GM20000 (cell line): ENCODE measurements around the gene MAP4.

Experiments used
- DNase-seq: peaks from one replicate; pipeline ENCODE4 v3.0.0; 2012; ENCODE audit warnings: low spot score
- TF ChIP-seq, protein P1 (sequence below): IDR thresholded peaks from 2 replicates; pipeline ENCODE4 v1.5.1; 2012; ENCODE audit warnings: mild to moderate bottlenecking, control low read depth; ENCODE audit errors: extremely low read depth, missing control alignments

Gene MAP4

DNA sequence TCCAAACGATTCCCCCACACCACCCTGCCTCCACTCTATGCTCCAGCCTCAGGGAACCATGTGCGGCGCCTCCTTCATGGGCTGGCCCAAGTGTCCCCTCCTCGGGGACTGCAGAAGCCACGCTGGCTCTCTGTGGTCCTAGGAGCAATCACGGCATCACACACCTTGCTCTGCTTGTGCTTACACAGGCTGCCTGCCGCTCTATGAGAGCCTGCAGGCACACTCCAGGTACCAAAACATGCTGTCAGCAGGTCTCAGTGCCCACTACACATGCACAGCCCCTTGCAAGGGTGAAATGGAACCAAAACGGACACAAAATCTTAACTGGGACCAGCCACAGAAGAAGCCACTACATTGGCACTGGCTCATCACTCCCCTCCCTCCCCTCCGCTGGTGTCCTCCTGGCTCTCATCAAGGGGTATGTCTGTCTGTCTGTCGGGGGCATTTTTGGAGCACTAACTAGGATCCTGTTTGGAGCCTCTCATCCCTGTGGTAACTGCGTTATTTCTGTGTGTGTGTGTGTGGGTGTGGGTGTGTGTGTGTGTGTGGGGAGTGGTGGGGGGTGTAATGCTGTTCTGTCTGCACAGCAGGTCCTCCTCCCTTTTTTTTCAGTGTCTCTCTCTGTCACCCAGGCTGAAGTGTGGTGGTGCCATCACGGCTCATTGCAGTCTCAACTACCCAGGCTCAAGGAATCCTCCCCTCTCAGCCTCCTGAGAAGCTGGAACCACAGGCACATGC lies 152.7 kb downstream of the MAP4 start:
- TF ChIP-seq, protein P1, sequence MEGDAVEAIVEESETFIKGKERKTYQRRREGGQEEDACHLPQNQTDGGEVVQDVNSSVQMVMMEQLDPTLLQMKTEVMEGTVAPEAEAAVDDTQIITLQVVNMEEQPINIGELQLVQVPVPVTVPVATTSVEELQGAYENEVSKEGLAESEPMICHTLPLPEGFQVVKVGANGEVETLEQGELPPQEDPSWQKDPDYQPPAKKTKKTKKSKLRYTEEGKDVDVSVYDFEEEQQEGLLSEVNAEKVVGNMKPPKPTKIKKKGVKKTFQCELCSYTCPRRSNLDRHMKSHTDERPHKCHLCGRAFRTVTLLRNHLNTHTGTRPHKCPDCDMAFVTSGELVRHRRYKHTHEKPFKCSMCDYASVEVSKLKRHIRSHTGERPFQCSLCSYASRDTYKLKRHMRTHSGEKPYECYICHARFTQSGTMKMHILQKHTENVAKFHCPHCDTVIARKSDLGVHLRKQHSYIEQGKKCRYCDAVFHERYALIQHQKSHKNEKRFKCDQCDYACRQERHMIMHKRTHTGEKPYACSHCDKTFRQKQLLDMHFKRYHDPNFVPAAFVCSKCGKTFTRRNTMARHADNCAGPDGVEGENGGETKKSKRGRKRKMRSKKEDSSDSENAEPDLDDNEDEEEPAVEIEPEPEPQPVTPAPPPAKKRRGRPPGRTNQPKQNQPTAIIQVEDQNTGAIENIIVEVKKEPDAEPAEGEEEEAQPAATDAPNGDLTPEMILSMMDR: no peak
- no peak for DNase-seq

DNA sequence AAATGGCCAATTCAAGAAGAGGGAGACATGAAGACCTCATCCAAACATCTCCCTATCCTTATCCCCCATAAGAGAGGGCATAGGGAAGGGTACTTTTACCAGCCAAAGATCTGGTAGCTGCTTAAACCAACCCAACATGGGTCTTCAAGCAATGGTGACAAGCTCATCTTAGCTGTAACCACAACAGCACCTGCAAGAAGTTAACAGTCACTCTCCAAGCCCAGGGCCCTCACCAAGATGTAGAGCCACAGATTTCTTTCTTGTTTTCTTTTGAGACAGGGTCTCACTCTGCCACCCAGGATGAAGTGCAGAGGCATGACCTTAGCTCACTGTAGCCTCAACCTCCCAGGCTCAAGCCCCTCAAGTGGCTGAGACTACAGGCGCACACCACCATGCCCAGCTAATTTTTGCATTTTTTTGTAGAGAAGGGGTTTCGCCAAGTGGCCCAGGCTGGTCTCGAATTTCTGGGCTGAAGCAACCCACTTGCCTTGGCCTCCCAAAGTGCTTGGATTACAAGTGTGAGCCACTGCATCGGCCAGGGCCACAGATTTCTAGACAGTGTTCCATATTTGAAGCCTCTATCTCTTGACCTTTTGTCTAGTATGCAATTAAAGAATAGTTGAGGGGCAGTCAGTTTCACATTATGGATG lies 156.1 kb downstream of the MAP4 start:
- no peak for DNase-seq
- TF ChIP-seq, protein P1: no peak

DNA sequence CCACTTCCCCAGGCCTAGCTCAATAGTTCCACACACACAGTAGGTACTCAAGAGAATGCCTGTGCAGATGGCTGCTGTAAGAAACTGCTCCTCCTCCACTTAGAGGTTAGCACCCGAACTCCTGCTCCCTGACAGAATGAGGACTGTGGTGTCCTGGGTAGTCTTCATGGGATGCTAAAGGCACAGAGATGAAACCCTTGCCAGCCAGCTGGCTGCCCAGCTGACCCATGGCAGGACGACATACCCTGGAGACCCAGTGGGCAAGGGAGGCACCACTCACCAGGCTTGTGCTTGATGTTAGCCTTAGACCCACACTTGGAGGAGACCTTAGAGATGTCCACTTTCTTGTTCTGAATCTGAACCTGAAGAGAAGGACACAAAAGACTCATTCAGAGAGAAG lies 159.1 kb downstream of the MAP4 start:
- TF ChIP-seq, protein P1: no peak
- no peak for DNase-seq

DNA sequence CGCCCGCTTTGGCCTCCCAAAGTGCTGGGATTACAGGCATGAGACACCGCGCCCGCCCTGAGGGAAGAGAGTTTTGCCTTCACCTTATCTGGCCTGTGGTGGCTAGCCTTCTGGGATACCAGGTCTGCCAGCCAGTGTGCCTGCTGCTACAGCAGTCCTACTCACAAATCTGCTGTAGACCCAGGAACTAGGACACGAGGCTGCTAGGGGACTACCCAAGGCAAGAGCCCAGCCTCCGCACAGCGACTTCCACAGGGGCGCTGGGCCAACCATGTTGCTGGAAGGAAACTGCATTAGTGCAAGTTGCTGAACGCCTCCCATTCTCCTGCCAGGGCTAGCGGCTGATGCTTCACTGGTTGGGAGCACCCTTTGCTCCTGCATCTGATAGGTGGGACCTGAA lies 159.5 kb downstream of the MAP4 start:
- TF ChIP-seq, protein P1: no peak
- DNase-seq: no peak

DNA sequence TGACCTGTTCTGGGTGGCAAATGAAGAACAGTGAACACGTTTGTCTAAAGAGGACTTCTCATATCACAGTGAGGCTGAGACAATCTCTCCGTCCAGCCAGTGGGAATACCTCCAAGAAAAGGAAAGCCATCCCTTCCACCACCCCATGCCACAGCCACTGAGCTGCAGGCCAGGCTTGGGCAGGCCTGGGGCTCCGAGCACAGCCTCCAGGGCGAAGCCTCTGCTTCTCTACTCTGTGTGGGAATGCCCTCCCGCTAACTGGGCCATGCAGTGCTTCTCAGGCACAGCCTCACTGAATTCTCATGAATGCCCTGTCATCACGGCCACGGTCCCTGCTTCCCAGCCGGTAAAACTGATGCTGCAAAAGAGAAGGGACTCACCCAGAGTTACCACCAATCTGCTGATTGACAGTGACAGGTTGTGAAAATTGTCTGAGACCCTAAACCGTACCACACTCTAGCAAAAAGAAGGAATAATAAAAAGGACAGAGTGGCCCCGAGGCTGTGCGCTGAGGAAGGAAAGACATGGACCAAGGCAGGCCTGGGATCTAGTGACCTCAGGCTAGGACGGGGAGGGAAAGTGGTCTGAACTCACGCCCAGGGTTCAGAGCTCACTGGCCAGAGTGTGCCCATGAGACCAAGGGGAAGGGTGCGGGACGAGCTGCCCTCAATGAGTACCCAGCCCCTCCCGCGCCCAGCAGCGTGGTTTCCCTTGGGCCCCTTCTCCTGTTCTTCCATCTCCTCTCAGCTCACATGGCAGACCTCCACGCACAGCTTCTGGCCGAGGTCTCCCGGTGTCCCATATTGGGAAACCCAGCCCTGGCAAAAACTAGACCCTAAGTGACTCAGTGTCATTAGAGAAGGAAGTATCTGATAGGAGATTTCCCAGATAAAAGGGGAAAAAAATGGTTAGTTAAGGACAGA lies 160.5 kb downstream of the MAP4 start:
- DNase-seq: no peak
- TF ChIP-seq, protein P1: no peak

DNA sequence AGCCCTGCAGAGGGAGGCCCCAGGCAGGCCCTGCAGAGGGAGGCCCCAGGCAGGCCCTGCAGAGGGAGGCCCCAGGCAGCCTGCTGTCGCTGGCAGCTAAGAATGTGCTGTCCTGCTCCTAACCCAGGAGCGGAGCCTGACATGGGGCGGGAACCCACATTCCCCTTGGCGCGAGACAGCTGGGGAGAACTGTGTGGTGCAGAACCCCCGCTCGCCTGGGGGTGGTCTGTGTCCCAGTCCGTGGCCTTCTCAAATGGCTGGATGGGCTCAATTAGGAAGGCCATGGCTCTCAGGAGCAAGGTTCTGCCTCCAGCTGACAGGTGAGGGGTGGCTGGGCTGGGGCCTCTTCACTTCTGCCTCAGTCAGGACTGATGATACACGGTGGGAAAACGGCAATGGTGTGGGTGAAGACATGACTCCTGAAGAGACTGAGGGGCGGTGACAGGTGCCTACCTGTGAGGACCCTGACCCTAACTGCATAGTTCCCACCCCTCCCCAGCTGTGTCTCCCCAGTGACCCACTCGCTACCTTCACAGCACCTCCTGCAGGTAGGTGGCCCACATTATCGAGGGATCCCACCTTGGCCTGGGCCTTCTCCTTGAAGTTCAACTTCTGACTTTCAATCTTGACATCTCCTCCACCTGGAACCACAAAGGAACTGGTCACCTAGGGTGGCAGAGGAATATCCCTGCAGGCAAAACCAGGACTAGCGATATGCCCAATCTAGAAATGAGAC lies 161.3 kb downstream of the MAP4 start:
- no peak for DNase-seq
- TF ChIP-seq, protein P1: no peak
